ENCODE results near the gene APOBEC2. TPM values are rescaled to one million over a fixed set of nuclear protein-coding genes. Genes with fewer than 3 reads are reported as not detected.

Gene APOBEC2
- total RNA-seq, 2 donors from 2014 or later, result 42.1 to 103 TPM

Other genes with a start within 250 kb of the APOBEC2 start
- gene UNC5CL, start 14.0 kb upstream of the APOBEC2 start, total RNA-seq, result under 1 TPM; 0.27 to 0.86 TPM
- gene TSPO2, start 10.7 kb upstream of the APOBEC2 start, total RNA-seq, result not detected
- 10 to 100 TPM; 13.9 to 16.3 TPM for gene OARD1, start 19.2 kb downstream of the APOBEC2 start, total RNA-seq
- gene NFYA, start 19.8 kb downstream of the APOBEC2 start, total RNA-seq, result 10 to 100 TPM; 11.5 to 11.8 TPM
- gene TREML1, start 101.1 kb downstream of the APOBEC2 start, total RNA-seq, result not detected
- 1 to 10 TPM; 1.1 to 3.1 TPM for gene TREM2, start 109.9 kb downstream of the APOBEC2 start, total RNA-seq
- gene TREML2, start 147.9 kb downstream of the APOBEC2 start, total RNA-seq, result under 1 TPM; 0.13 to 0.15 TPM
- gene TREML4, start 175.1 kb downstream of the APOBEC2 start, total RNA-seq, result not detected
- gene TREM1, start 233.5 kb downstream of the APOBEC2 start, total RNA-seq, result 1 to 10 TPM; 1.7 to 3.0 TPM

Data from left cardiac atrium (tissue), 2 donors.